Stimulated activated CD4-positive, alpha-beta T cell treated with anti-CD3 and anti-CD28 coated beads, Interleukin-12 subunit alpha, Interleukin-12 subunit beta, amount 100 ng/mL, for 48 hours (primary cell): Measurements from ENCODE around the gene ZNF773.
"Not testable (repeated sequence)": the region's sequence is repeated elsewhere in the genome, so short reads cannot be mapped to it uniquely, and the experiment has no call there.

Experiments
- DNase-seq, 3 donors: peaks; one replicate each; pipeline ENCODE4 v3.0.0-alpha.2; 2020; ENCODE audit warnings: low read depth in 2 of 3, low spot score in 1 of 3

ZNF773 gene

GRCh38 chr19:57499680-57500395, at the start of gene ZNF773:
TSS of gene ZNF773 (plus strand) at chr19:57499938. CDS start at chr19:57500081, 143 bp downstream.
- peak; percentile 82 to 95 (median 90) for DNase-seq

DNA sequence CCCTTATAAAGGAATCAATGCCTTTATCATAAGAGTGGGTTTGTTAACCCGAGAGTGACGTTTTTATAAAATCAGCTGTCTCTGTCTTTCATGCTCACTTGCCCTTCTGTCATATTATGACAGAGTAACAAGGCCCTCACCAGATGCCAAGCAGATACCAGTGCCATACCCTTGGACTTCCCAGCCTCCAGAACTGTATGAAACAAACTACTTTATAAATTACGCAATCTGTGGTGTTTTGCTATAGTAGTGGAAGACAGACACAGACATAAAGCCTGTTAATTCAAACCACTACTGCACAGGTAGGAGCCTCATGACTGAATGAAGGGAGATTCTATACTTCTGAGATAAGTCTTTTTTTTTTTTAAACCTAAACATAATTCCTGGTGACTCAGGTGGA, 47.4 kb upstream of the ZNF773 start:
- no peak for DNase-seq

DNA sequence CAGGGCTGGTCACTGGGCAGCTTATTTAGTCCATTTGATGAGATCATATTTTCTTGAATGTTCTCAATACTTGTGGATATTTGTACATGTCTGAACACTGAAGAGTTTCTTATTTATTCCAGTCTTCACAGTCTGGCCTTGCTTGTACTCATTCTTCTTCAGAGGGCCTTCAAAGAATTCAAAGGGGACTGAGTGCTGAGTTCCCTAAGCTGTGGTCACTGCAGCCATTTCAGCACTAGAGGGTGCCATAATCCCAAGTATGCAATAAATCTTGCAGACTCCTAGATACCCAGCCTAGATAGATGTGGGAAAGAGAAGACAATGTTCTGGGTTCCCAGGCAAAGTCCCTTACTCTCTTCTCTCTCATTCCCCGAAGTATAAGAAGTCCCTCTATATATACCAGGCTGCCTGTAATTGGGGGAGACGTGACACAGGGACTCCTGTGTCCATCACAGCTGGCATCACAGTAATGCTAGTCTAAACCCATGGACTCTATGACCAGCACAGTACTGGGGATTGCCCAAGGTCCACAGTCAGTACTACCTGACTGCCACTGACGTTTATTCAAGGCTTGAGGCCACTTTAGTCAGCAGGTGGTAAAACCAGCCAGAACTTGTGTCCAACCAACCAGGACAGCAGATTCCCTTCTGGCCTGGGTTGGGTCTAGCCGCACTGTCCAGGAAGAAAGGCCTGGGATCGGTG, 33.9 kb upstream of the ZNF773 start:
- DNase-seq = no peak

DNA sequence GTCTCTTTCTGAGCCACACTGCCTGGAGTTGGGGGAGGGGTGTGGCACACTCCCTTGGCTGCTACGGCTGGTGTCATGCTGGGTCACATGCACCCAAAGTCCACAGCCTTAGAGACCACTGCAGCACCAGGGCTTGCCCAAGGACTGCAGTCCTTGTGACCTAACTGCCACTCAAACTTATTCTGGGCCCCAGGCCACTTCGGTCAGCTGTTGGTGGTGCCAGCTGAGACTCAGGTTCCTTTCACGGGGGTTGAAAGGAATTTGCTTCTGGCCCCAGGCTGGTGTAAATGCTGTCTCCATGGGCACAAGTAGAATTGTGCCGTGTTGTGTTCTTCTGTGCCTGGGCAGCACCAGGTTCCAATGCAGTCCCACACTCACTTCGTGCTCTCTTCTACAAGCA, 33.2 kb upstream of the ZNF773 start:
- no peak for DNase-seq

DNA sequence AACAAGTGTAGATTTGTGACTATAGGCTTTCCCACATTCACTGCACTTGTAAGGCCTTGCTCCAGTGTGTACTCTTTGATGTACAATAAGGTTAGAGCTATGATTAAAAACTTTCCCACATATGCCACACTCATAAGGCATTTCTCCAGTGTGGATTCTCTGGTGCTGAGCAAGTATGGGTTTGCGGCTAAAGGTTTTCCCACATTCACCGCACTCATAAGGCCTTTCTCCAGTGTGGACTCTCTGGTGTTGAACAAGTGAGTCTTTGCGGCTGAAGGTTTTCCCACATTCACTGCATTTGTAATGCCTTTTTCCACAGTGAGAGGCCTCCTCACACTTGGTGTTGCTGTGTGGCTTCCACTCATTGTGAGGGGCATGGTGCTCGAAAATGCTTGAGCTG, 26.1 kb upstream of the ZNF773 start:
- no peak for DNase-seq

DNA sequence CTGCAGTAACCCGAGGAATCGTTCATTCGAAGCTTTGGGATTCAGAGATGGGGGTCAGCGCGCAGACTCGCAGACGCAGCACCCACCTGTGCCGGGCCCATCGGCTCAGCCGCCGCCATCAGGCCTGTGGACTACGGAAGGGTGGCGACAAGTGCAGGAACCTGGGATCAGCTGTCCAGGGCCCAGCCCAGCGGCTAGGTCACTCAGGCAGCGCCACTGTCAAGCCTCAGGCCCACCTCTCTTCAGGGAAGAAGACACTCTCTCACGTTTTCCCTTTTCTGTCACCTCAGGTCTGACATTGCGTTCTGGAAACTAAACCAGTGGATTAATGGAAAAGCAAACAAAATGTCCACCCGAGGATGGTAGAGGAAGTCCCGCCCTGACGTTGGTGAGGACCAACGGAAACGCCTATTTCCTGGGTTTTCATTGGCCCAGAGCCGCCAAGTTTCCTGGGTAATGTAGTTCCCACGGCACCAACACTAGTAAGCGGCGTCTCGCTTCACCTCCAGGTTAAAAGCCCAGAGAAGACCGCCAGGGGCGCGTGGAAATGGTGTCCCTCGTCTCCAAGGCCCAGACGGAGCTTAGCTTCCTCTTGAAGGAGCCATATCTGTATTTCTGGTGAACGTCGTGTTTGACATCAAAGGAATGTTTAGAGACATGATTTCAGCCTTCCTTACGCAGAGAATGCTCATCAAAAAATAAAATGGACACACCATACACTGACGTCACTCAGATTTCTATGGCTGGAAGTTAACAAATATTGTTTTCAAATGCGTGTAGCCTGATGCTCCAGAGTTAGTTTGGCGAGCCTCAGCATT, 22.3 kb upstream of the ZNF773 start, which contains the start of gene ZNF772:
ZNF772 (minus strand) TSS at position 376 of the 818 bp plus-strand sequence; CDS start at position 119, 257 bp downstream.
- peak; percentile 82 to 85 (median 83) for DNase-seq

- peak; percentile 84 to 88 (median 86) for DNase-seq
Measured at GRCh38 chr19:57487477-57488298, 12.1 kb upstream of the ZNF773 start, which contains the start of gene ZNF419. TSS of gene ZNF419 (plus strand) at chr19:57487750. CDS start at chr19:57487951, 201 bp downstream.

GRCh38 chr19:57488299-57488644, 11.5 kb upstream of the ZNF773 start:
- not testable (repeated sequence) for DNase-seq

DNA sequence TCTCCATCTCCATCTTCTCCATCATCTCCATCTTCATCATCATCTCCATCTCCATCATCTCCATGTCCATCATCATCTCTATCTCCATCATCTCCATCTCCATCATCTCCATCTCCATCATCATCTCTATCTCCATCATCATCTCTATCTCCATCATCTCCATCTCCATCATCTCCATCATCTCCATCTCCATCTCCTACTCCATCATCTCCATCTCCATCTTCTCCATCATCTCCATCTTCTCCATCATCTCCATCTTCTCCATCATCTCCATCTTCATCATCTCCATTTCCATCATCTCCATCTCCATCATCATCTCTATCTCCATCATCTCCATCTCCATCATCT, 432 bp upstream of the ZNF773 start:
- DNase-seq = not testable (repeated sequence)

GRCh38 chr19:57500400-57500799, 662 bp downstream of the ZNF773 start:
- not testable (repeated sequence) for DNase-seq

DNA sequence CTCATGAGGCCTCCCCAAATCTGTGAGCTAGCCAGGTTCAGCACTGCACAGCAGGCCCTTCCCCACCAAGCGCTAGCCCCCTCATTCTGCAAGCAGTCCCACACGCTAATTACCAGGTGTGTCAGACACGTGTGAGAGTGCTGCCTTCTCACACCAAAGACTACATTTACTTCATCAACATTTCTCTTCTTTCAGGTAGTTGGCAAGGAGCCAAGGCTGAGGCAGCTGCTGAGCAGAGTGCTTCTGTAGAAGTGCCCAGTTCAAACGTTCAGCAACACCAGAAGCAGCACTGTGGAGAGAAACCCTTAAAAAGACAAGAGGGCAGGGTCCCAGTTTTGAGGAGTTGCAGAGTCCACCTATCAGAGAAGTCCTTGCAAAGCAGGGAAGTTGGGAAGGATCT, 6.4 kb downstream of the ZNF773 start:
- DNase-seq = no peak

GRCh38 chr19:57511484-57511883, 11.7 kb downstream of the ZNF773 start:
- no peak for DNase-seq

DNA sequence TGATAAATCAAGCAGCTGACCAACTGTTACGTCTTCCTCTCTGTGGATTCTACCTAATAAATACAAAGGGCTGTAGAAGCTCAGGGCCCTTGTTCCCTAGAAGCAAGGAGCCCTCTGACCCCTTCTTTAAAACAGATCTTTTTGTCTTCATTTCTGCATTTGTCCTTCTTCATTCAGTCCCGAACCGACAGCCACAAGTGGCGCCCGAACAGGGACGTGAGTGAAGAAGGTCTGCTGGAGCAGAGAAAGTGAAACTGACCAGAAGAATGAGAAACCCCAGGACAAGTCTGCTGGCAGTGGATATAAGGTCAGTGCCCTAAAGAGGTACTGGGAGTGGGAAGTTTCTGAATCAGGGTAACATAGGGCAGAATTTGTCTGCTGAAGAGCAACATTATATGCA, 13.1 kb downstream of the ZNF773 start:
- no peak for DNase-seq

- DNase-seq = no peak
Measured at GRCh38 chr19:57515255-57515654, 15.5 kb downstream of the ZNF773 start.

GRCh38 chr19:57518021-57518420, 18.3 kb downstream of the ZNF773 start:
- not testable (repeated sequence) for DNase-seq

DNA sequence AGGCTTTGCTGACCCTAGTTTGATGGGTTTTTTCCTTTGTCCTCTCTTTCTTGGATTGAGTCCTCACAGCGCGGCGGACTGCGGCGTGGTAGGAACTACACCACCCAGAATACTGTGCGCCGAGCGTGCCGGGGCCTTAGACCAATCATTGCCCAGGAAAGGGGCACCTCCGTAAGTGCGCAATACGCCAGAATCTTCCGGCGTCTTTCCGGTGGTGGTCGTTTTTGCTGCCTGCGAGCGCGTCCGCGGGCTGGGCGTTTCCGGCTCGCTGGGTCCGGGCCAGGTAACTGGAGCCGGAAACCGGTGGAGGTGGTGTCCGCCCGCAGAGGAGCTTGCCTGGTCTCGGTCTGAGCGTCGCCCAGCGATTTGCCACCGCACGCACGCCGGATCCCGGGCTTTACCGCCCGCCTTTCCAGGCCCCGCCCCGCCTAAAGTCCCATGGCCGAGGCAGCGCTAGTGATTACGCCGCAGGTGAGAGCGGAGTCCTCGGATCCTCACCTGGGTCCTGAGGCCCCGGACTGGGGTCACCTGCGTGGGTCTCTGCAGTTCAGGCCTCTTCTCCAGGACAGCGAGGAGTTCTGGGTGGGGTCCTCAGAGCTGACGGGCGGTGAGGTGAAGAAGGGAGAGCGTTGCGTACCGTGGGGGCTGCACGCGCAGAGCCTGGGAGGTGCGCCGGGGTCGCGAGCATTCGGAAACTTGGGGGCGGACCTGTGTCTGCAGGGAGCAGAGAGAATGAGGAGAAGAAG, 27.6 kb downstream of the ZNF773 start, which contains the start of gene ZNF549:
ZNF549 (plus strand) TSS at position 221 of the 746 bp plus-strand sequence; CDS start at position 439, 218 bp downstream.
- peak; percentile 71 to 83 (median 83) for DNase-seq

GRCh38 chr19:57537953-57538547, 38.3 kb downstream of the ZNF773 start:
- no peak for DNase-seq

GRCh38 chr19:57546513-57546912, 46.8 kb downstream of the ZNF773 start:
- no peak for DNase-seq

- DNase-seq = no peak
Measured at GRCh38 chr19:57552432-57552831, 52.7 kb downstream of the ZNF773 start.

- no peak for DNase-seq
Measured at GRCh38 chr19:57557659-57558058, 57.9 kb downstream of the ZNF773 start.
